OCI-LY3 (cell line): ENCODE results near the gene TMEM123.

Source experiments
- EZH2phosphoT487 ChIP-seq: fragments of 200-600 bp; shearing (Covaris generic); IDR thresholded peaks from 2 replicates; pipeline ENCODE4 v1.6.1; 2018; ENCODE audit warnings: antibody characterized with exemption, mixed run types, low read depth
- TF ChIP-seq, protein P1 (sequence below): fragments of 200-600, 300-600 bp; sonication (generic); IDR thresholded peaks from 2 replicates; pipeline ENCODE4 v1.5.1; 2014; ENCODE audit warnings: antibody characterized with exemption, low read length, low read depth

- TF ChIP-seq, protein P1, sequence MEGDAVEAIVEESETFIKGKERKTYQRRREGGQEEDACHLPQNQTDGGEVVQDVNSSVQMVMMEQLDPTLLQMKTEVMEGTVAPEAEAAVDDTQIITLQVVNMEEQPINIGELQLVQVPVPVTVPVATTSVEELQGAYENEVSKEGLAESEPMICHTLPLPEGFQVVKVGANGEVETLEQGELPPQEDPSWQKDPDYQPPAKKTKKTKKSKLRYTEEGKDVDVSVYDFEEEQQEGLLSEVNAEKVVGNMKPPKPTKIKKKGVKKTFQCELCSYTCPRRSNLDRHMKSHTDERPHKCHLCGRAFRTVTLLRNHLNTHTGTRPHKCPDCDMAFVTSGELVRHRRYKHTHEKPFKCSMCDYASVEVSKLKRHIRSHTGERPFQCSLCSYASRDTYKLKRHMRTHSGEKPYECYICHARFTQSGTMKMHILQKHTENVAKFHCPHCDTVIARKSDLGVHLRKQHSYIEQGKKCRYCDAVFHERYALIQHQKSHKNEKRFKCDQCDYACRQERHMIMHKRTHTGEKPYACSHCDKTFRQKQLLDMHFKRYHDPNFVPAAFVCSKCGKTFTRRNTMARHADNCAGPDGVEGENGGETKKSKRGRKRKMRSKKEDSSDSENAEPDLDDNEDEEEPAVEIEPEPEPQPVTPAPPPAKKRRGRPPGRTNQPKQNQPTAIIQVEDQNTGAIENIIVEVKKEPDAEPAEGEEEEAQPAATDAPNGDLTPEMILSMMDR: no peak
- no peak for TF ChIP-seq EZH2phosphoT487
These were observed 41.0 kb upstream of the TMEM123 start for GRCh38 chr11:102493524-102493923.
